DOHH2 (cell line): ENCODE data around the gene SERPING1.

Experiments
- CTCF ChIP-seq: fragments of 200-600 bp; sonication (generic); IDR thresholded peaks from one replicate; pipeline ENCODE4 v1.5.1; 2014; ENCODE audit warnings: antibody characterized with exemption, mild to moderate bottlenecking, low read depth, low read length; ENCODE audit not compliant: poor library complexity, severe bottlenecking
- EZH2phosphoT487 ChIP-seq: fragments of 200-600 bp; sonication (generic); IDR thresholded peaks from 2 replicates; pipeline ENCODE4 v1.6.1; 2017; ENCODE audit warnings: borderline replicate concordance, mild to moderate bottlenecking, antibody characterized with exemption, low read length, moderate library complexity, mixed read lengths

GRCh38 chr11:57652662-57653061, 55.2 kb downstream of the SERPING1 start:
- TF ChIP-seq CTCF: no peak
- no peak for TF ChIP-seq EZH2phosphoT487
